DOHH2 (cell line): ENCODE results near the gene CYBRD1.

Experiments
- H3F3A ChIP-seq: fragments of 200-600 bp; sonication (generic), shearing (Covaris generic); 2 replicates; pipeline ENCODE4 v1.6.0; 2016; ENCODE audit warnings: antibody characterized with exemption, mild to moderate bottlenecking; ENCODE audit not compliant: control insufficient read depth, insufficient read depth
- H3K27ac ChIP-seq: fragments of 200-600 bp; sonication (generic); 2 replicates; pipeline ENCODE4 v1.5.1; 2014; ENCODE audit warnings: low read depth, mild to moderate bottlenecking, low read length, moderate library complexity
- H3K27me3 ChIP-seq: fragments of 200-600 bp; sonication (generic); 2 replicates; pipeline ENCODE4 v1.6.1; 2014; ENCODE audit warnings: mild to moderate bottlenecking, low read length, mixed read lengths; ENCODE audit not compliant: control insufficient read depth
- H3K36me3 ChIP-seq: fragments of 200-600 bp; sonication (generic); 2 replicates; pipeline ENCODE4 v1.6.1; 2014; ENCODE audit warnings: mild to moderate bottlenecking, low read length, moderate library complexity, mixed read lengths; ENCODE audit not compliant: control insufficient read depth
- H3K4me1 ChIP-seq: fragments of 200-600 bp; sonication (generic); 2 replicates; pipeline ENCODE4 v1.6.1; 2014; ENCODE audit warnings: mild to moderate bottlenecking, low read length, mixed read lengths; ENCODE audit not compliant: control insufficient read depth
- H3K4me2 ChIP-seq: fragments of 200-600 bp; sonication (generic); 2 replicates; pipeline ENCODE4 v1.6.0; 2014; ENCODE audit warnings: mild to moderate bottlenecking, low read length, moderate library complexity
- H3K4me3 ChIP-seq: fragments of 200-600 bp; sonication (generic); 2 replicates; pipeline ENCODE4 v1.5.1; 2014; ENCODE audit warnings: mild to moderate bottlenecking, low read length, mixed read lengths
- H3K79me2 ChIP-seq: fragments of 200-600 bp; sonication (generic); 2 replicates; pipeline ENCODE4 v1.6.1; 2014; ENCODE audit warnings: mild to moderate bottlenecking, low read length, mixed read lengths; ENCODE audit not compliant: control insufficient read depth
- H3K9me2 ChIP-seq: fragments of 200-600 bp; sonication (generic); replicated peaks from 2 replicates; pipeline ENCODE4 v1.6.1; 2014; ENCODE audit warnings: mild to moderate bottlenecking, low read length, mixed read lengths; ENCODE audit not compliant: control insufficient read depth
- H3K9me3 ChIP-seq: fragments of 200-600 bp; sonication (generic); 2 replicates; pipeline ENCODE4 v1.6.1; 2014; ENCODE audit warnings: antibody characterized with exemption, low read length, mixed read lengths; ENCODE audit not compliant: control insufficient read depth, insufficient read depth
- H4K20me1 ChIP-seq: fragments of 200-600 bp; sonication (generic); 2 replicates; pipeline ENCODE4 v1.6.0; 2014; ENCODE audit warnings: low read depth, mild to moderate bottlenecking, antibody characterized with exemption, low read length, moderate library complexity; ENCODE audit not compliant: control insufficient read depth, insufficient read depth
- EZH2phosphoT487 ChIP-seq: fragments of 200-600 bp; sonication (generic); IDR thresholded peaks from 2 replicates; pipeline ENCODE4 v1.6.1; 2017; ENCODE audit warnings: borderline replicate concordance, mild to moderate bottlenecking, antibody characterized with exemption, low read length, moderate library complexity, mixed read lengths
- TF ChIP-seq, protein P1 (sequence below): fragments of 200-600 bp; sonication (generic); IDR thresholded peaks from one replicate; pipeline ENCODE4 v1.5.1; 2014; ENCODE audit warnings: antibody characterized with exemption, mild to moderate bottlenecking, low read depth, low read length; ENCODE audit not compliant: poor library complexity, severe bottlenecking

The CYBRD1 gene

DNA sequence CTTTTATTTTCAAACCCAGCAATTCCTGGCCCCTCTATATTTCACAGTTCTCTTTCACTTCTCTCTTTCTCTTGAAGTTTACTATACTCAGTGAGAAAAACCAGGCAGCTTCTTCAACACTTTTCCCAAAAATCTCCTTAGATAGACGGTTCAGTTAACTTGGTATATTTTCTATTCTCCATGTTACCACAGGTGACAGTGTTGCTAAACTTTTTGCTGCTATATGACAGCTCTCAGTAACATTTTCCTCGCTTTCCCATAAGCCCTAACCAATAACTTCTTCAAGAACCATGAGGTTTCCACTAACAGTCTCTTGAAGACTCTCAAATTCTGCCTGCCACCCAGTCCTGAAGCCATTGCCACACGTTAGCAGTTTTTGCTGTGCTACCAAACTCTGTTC, 45.8 kb downstream of the CYBRD1 start:
- H3K79me2 ChIP-seq: no peaks in the 10 kb centered on the region
- H3K4me3 ChIP-seq: no peak overlapping the region
- no peak overlapping the region for H3K4me2 ChIP-seq
- H3K27me3 ChIP-seq: no peaks in the 10 kb centered on the region
- H3K27ac ChIP-seq: no peak overlapping the region
- H3K9me2 ChIP-seq: no peaks in the 10 kb centered on the region
- H3F3A ChIP-seq: no peaks in the 10 kb centered on the region
- no peaks in the 10 kb centered on the region for H3K9me3 ChIP-seq
- H4K20me1 ChIP-seq: no peaks in the 10 kb centered on the region
- no peaks in the 10 kb centered on the region for H3K4me1 ChIP-seq
- TF ChIP-seq, protein P1, sequence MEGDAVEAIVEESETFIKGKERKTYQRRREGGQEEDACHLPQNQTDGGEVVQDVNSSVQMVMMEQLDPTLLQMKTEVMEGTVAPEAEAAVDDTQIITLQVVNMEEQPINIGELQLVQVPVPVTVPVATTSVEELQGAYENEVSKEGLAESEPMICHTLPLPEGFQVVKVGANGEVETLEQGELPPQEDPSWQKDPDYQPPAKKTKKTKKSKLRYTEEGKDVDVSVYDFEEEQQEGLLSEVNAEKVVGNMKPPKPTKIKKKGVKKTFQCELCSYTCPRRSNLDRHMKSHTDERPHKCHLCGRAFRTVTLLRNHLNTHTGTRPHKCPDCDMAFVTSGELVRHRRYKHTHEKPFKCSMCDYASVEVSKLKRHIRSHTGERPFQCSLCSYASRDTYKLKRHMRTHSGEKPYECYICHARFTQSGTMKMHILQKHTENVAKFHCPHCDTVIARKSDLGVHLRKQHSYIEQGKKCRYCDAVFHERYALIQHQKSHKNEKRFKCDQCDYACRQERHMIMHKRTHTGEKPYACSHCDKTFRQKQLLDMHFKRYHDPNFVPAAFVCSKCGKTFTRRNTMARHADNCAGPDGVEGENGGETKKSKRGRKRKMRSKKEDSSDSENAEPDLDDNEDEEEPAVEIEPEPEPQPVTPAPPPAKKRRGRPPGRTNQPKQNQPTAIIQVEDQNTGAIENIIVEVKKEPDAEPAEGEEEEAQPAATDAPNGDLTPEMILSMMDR: peak; percentile 32
- TF ChIP-seq EZH2phosphoT487: no peak
- H3K36me3 ChIP-seq: no peaks in the 10 kb centered on the region

DNA sequence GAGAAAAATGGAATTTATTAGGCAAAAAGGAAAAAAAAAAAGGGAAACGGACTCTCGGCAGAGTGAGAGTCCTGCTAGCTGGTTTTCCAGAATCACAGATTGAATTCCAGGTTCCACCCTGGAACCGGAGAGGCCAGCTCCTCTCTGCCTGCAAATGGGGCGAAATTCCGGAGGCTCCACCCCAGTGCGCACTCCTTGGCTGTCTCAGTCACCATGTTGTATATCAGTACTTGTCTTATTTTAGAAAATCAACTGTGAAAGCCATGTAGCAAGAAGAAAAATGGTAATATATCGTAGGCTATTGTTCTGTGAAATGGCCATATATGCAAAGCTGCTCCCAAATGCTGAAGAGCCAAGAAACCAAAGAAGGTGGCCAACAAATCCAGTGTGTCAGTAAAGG, 49.4 kb downstream of the CYBRD1 start:
- Histone ChIP-seq H3K4me2 (no peak overlapping the region), H3F3A (no peaks in the 10 kb centered on the region), H3K4me3 (no peak overlapping the region), H4K20me1 (no peaks in the 10 kb centered on the region), H3K9me3 (no peaks in the 10 kb centered on the region), H3K9me2 (no peaks in the 10 kb centered on the region), H3K79me2 (no peaks in the 10 kb centered on the region), H3K36me3 (no peaks in the 10 kb centered on the region), H3K27me3 (no peaks in the 10 kb centered on the region), H3K27ac (no peak overlapping the region), H3K4me1 (peaks cover 4% of the 10 kb centered on the region)
- TF ChIP-seq, protein P1: no peak
- TF ChIP-seq EZH2phosphoT487: no peak

DNA sequence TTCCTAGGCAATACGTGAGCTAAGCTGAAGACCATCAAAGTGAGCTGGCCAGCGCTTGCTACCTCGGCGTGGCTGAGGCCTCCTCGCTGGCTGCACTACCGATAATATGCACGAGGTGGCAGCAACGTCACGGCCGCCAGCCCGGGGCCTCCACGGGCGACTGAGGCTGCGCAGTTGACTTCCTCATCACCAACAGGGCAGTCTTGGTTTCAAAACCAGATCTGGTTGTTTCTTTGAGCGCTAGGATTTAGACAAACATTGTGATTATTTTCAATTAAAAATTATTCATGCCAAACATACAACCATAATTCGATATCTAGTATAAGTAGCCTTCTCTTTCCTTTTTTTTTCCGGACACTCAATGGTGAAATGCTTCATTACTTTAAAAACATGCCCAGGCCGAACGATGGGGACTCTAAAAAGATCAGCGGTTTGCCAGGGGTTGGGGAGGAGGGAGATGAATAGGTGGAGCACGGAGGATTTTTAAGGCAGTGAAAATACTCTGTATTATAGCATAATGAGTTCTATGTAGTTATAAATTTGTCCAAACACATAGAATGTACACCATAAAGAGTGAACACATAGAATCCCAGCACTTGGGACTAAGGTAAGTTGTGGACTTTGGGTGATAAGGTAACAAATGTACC, 52.0 kb downstream of the CYBRD1 start:
- Histone ChIP-seq H3K4me3 (peak overlapping the region; percentile 22), H3K4me2 (peak overlapping the region; percentile 43)

More for the DNA sequence above, 52.0 kb downstream of the CYBRD1 start:
- Histone ChIP-seq H3K9me2 (no peaks in the 10 kb centered on the region), H3F3A (no peaks in the 10 kb centered on the region), H3K36me3 (no peaks in the 10 kb centered on the region), H3K27ac (no peak overlapping the region), H3K79me2 (no peaks in the 10 kb centered on the region), H3K27me3 (no peaks in the 10 kb centered on the region), H4K20me1 (no peaks in the 10 kb centered on the region), H3K9me3 (no peaks in the 10 kb centered on the region), H3K4me1 (peaks cover 4% of the 10 kb centered on the region)
- TF ChIP-seq, protein P1: peak; percentile 94
- TF ChIP-seq EZH2phosphoT487: no peak
